PC-3 (cell line): Measurements from ENCODE around the gene CYB5R4. TPM values are rescaled to one million over a fixed set of nuclear protein-coding genes. Genes with fewer than 3 reads are reported as not detected.

Source experiments
- ATAC-seq: fragments of 200-7000 bp; cut with Tn5 transposase; 2 replicates; pipeline ENCODE4 v1.9.1; 2020; ENCODE audit warnings: mild to moderate bottlenecking, moderate library complexity
- BruUV-seq: library from RNA; stranded (reverse); fragments of 400-500 nt; replicated peaks from 2 replicates; lab custom pipeline; 2021; lab: Mats Ljungman, UMichigan
- CTCF ChIA-PET: fragments of 300-600 bp; sonication (Branson Sonifier 250); formaldehyde crosslinking; loops from one replicate; lab custom pipeline; 2022; ENCODE audit warnings: antibody characterized with exemption; lab: Charles Lee
- POLR2A ChIA-PET: fragments of 300-600 bp; sonication (Branson Sonifier 250); formaldehyde crosslinking; loops from one replicate; lab custom pipeline; 2022; ENCODE audit warnings: antibody characterized with exemption; ENCODE audit not compliant: unreplicated experiment; lab: Charles Lee
- DNase-seq: peaks from one replicate; pipeline ENCODE4 v3.0.0-alpha.2; 2015
- H2AFZ ChIP-seq: fragments of 300-600 bp; sonication (generic); 2 replicates; pipeline ENCODE4 v1.6.0; 2016; ENCODE audit warnings: antibody characterized with exemption, low read length
- H3F3A ChIP-seq: fragments of 300-600 bp; sonication (generic); one replicate; pipeline ENCODE4 v1.6.0; 2017; ENCODE audit warnings: antibody characterized with exemption, low read length, control low read depth, mild to moderate bottlenecking; ENCODE audit not compliant: unreplicated experiment
- H3K27ac ChIP-seq: fragments of 300-600 bp; sonication (generic); 2 replicates; pipeline ENCODE4 v1.5.1; 2016; ENCODE audit warnings: mild to moderate bottlenecking, low read length
- H3K27me3 ChIP-seq: fragments of 300-600 bp; sonication (generic); 2 replicates; pipeline ENCODE4 v1.6.1; 2016; ENCODE audit warnings: low read length, mixed read lengths
- H3K36me3 ChIP-seq: fragments of 300-600 bp; sonication (generic); 2 replicates; pipeline ENCODE4 v1.6.1; 2016; ENCODE audit warnings: low read depth, mixed run types, low read length, mixed read lengths
- H3K4me1 ChIP-seq: fragments of 300-600 bp; sonication (generic); 2 replicates; pipeline ENCODE4 v1.5.1; 2016; ENCODE audit warnings: low read length; ENCODE audit not compliant: insufficient read depth
- H3K4me2 ChIP-seq: fragments of 300-600 bp; sonication (generic); 2 replicates; pipeline ENCODE4 v1.6.0; 2016; ENCODE audit warnings: low read length
- H3K4me3 ChIP-seq: fragments of 300-600 bp; sonication (generic); 2 replicates; pipeline ENCODE4 v1.5.1; 2016; ENCODE audit warnings: mild to moderate bottlenecking, low read length, mixed read lengths
- H3K79me2 ChIP-seq: fragments of 300-600 bp; sonication (generic); 2 replicates; pipeline ENCODE4 v1.6.1; 2017; ENCODE audit warnings: low read length, mixed read lengths
- H3K9ac ChIP-seq: fragments of 300-600 bp; sonication (generic); 2 replicates; pipeline ENCODE4 v1.6.0; 2016; ENCODE audit warnings: mild to moderate bottlenecking, low read length
- H3K9me2 ChIP-seq: fragments of 300-600 bp; sonication (generic); replicated peaks from 2 replicates; pipeline ENCODE4 v1.6.1; 2016; ENCODE audit warnings: mixed run types, low read length, mixed read lengths
- H3K9me3 ChIP-seq: fragments of 300-600 bp; sonication (generic); 2 replicates; pipeline ENCODE4 v1.6.1; 2016; ENCODE audit warnings: low read length, mixed read lengths
- H4K20me1 ChIP-seq: fragments of 300-600 bp; sonication (generic); 2 replicates; pipeline ENCODE4 v1.6.1; 2016; ENCODE audit warnings: low read length, mixed read lengths
- EZH2 ChIP-seq: fragments of 300-600 bp; sonication (generic); IDR thresholded peaks from one replicate; pipeline ENCODE4 v1.6.1; 2017; ENCODE audit warnings: antibody characterized with exemption, mild to moderate bottlenecking, low read length; ENCODE audit not compliant: unreplicated experiment
- EZH2phosphoT487 ChIP-seq: fragments of 300-600 bp; sonication (generic); IDR thresholded peaks from 2 replicates; pipeline ENCODE4 v1.6.1; 2018; ENCODE audit warnings: mild to moderate bottlenecking, antibody characterized with exemption, low read length, borderline replicate concordance
- intact Hi-C: fragments of 100-400 bp; cut with micrococcal nuclease; formaldehyde crosslinking; loops from 2 replicates; pipeline ENCODE4 v1.9.0; 2023
- total RNA-seq: library from RNA; depleted of rRNA; stranded (reverse); fragments of >200 nt; gene quantifications from 2 replicates; pipeline ENCODE4 v1.2.3, GENCODE V29; 2014
- TF ChIP-seq, protein P1 (sequence below): fragments of 300-600 bp; sonication (generic); conservative IDR thresholded peaks from 2 replicates; pipeline ENCODE4 v1.5.1; 2017; ENCODE audit warnings: antibody characterized with exemption, low read depth, mild to moderate bottlenecking, low read length

CYB5R4 gene
- total RNA-seq, 1 experiment from 2014 or later = 5.6 TPM

DNA sequence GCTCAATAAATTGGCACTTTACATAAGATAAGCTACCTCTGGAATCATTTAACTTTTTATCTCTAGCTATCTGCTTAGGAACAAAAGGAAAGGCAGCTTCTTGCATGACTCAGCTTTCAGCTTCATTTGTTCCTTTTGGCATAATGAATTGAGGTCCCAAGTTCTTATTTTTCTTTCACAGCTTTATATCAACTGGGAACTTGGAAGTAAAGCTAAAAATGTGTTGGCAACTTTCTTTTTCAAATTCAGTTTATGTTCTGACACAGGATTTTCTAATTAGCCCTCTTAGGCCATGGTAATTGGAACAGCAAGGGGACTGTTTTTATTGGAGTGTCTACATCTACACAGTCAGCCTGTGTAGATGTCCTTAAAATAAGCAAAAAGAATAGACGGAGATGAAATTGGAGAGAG lies 118.8 kb downstream of the CYB5R4 start:
- no peak overlapping the region for H3K4me2 ChIP-seq
- ATAC-seq (no peak), DNase-seq (no peak)
- intact Hi-C loops = no loop called here
- H3F3A ChIP-seq = peaks cover 2% of the 10 kb centered on the region
- H2AFZ ChIP-seq = no peak overlapping the region
- H3K9me2 ChIP-seq = no peaks in the 10 kb centered on the region
- H3K79me2 ChIP-seq = no peaks in the 10 kb centered on the region
- H3K27me3 ChIP-seq = no peaks in the 10 kb centered on the region
- H3K9ac ChIP-seq = no peak overlapping the region
- H3K27ac ChIP-seq = no peak overlapping the region
- no peaks in the 10 kb centered on the region for H3K9me3 ChIP-seq
- H4K20me1 ChIP-seq = no peaks in the 10 kb centered on the region
- ChIA-PET POLR2A (no interaction called here), CTCF (no interaction called here)
- BruUV-seq = no TSS peak
- H3K36me3 ChIP-seq = no peaks in the 10 kb centered on the region
- no peak overlapping the region for H3K4me3 ChIP-seq
- H3K4me1 ChIP-seq = peaks cover 19% of the 10 kb centered on the region
- TF ChIP-seq, protein P1, sequence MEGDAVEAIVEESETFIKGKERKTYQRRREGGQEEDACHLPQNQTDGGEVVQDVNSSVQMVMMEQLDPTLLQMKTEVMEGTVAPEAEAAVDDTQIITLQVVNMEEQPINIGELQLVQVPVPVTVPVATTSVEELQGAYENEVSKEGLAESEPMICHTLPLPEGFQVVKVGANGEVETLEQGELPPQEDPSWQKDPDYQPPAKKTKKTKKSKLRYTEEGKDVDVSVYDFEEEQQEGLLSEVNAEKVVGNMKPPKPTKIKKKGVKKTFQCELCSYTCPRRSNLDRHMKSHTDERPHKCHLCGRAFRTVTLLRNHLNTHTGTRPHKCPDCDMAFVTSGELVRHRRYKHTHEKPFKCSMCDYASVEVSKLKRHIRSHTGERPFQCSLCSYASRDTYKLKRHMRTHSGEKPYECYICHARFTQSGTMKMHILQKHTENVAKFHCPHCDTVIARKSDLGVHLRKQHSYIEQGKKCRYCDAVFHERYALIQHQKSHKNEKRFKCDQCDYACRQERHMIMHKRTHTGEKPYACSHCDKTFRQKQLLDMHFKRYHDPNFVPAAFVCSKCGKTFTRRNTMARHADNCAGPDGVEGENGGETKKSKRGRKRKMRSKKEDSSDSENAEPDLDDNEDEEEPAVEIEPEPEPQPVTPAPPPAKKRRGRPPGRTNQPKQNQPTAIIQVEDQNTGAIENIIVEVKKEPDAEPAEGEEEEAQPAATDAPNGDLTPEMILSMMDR = no peak

DNA sequence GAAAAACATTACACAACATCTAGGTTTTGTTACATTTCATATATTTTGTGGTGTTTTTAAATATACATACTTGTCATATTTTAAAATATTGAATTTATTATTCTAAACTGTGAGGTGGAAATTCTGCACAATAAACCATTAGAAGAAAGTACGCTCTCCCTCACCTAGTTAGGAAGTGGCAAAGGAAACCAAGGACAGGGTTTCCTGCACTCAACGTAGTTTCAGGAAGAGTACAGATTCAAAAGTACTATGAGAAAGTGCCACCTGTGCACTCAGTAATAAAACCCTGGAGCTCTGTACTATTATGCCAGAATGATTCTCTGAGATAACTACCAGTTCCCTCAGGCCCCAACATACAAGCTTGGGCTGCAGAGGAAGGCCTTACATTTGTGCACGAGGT lies 119.5 kb downstream of the CYB5R4 start:
- no TSS peak for BruUV-seq

DNA sequence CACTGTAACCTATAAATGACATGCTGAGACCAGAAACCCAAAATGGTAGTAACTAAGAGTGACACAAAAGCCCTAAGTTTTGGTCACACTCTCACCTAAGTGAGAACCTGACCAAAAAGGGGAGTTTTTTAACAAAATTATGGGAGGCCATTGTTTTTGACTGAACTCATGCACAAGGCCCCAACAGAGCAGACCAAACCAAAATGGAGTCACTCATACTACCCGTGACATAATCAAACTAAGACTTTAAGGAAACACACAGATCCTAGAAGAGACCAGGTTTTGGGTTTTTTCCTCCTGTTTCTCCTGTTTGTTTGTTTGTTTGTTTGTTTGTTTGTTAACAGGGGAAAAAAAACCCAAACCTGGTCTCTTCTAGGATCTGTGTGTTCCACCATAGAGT lies 124.9 kb downstream of the CYB5R4 start:
- no peak for ATAC-seq
- peaks cover 14% of the 10 kb centered on the region for H3K4me1 ChIP-seq
- no peaks in the 10 kb centered on the region for H4K20me1 ChIP-seq
- TF ChIP-seq, protein P1 = no peak
- no peak for TF ChIP-seq EZH2phosphoT487
- TF ChIP-seq EZH2 = no peak
- H3K9ac ChIP-seq = no peak overlapping the region
- ChIA-PET POLR2A (no interaction called here), CTCF (no interaction called here)
- H3K9me3 ChIP-seq = no peaks in the 10 kb centered on the region
- no TSS peak for BruUV-seq
- no peak overlapping the region for H3K4me3 ChIP-seq
- no peak overlapping the region for H2AFZ ChIP-seq
- no peaks in the 10 kb centered on the region for H3K79me2 ChIP-seq
- H3K4me2 ChIP-seq = no peak overlapping the region
- no peaks in the 10 kb centered on the region for H3K27me3 ChIP-seq
- H3F3A ChIP-seq = peaks cover 4% of the 10 kb centered on the region
- intact Hi-C loops = loop anchor here (5.0 kb wide), 1 partner anchor 208 kb away; no protein-coding TSS in a partner anchor
- H3K9me2 ChIP-seq = no peaks in the 10 kb centered on the region
- no peak for DNase-seq
- H3K27ac ChIP-seq = no peak overlapping the region
- no peaks in the 10 kb centered on the region for H3K36me3 ChIP-seq

More for the DNA sequence above, 119.5 kb downstream of the CYB5R4 start:
- no peak for ATAC-seq
- no peak overlapping the region for H3K9ac ChIP-seq
- no peak overlapping the region for H2AFZ ChIP-seq
- H4K20me1 ChIP-seq = no peaks in the 10 kb centered on the region
- no peak overlapping the region for H3K4me2 ChIP-seq
- POLR2A ChIA-PET = no interaction called here
- H3K4me1 ChIP-seq = peaks cover 25% of the 10 kb centered on the region
- no peaks in the 10 kb centered on the region for H3K79me2 ChIP-seq
- no peaks in the 10 kb centered on the region for H3K9me2 ChIP-seq
- H3K27ac ChIP-seq = no peak overlapping the region
- H3K27me3 ChIP-seq = no peaks in the 10 kb centered on the region
- no peaks in the 10 kb centered on the region for H3K36me3 ChIP-seq
- no peak for DNase-seq
- H3K9me3 ChIP-seq = no peaks in the 10 kb centered on the region
- TF ChIP-seq EZH2phosphoT487 (no peak), EZH2 (no peak)
- TF ChIP-seq, protein P1 = no peak
- intact Hi-C loops = no loop called here
- no peak overlapping the region for H3K4me3 ChIP-seq
- H3F3A ChIP-seq = peaks cover 4% of the 10 kb centered on the region
- CTCF ChIA-PET = no interaction called here
